B cell (primary cell): ENCODE results near the gene RPTOR. TPM values are rescaled to one million over a fixed set of nuclear protein-coding genes. Genes with fewer than 3 reads are reported as not detected.
"Not testable (repeated sequence)": the region's sequence is repeated elsewhere in the genome, so short reads cannot be mapped to it uniquely, and the experiment has no call there.

ENCODE experiments used
- ATAC-seq: fragments of 200-7000 bp; cut with Tn5 transposase; one replicate; pipeline ENCODE4 v1.10.0; 2021; ENCODE audit warnings: low read depth, mild to moderate bottlenecking, moderate number of reproducible peaks, moderate library complexity
- CTCF ChIA-PET: fragments of 350-600 bp; sonication (Branson Sonifier 250); formaldehyde crosslinking; loops from one replicate; lab custom pipeline; 2021; ENCODE audit warnings: antibody characterized with exemption, inconsistent platforms; lab: Charles Lee
- POLR2A ChIA-PET: fragments of 350-600 bp; sonication (Branson Sonifier 250); formaldehyde crosslinking; loops from one replicate; lab custom pipeline; 2021; ENCODE audit warnings: antibody characterized with exemption; lab: Charles Lee
- DNase-seq: peaks from one replicate; pipeline ENCODE4 v3.0.0; 2013
- H2AFZ ChIP-seq: 2 replicates; pipeline ENCODE4 v1.6.1; 2012; ENCODE audit warnings: mild to moderate bottlenecking, low read depth, low read length; ENCODE audit not compliant: insufficient read depth, poor library complexity, severe bottlenecking
- H3K27ac ChIP-seq, 2 donors: 1 replicate in 1 of 2; 2 replicates in 1 of 2; pipeline ENCODE4 v1.5.1; 2012 to 2013; ENCODE audit warnings: low read length in 2 of 2, mild to moderate bottlenecking in 2 of 2, moderate library complexity in 1 of 2
- H3K27me3 ChIP-seq, 4 experiments: fragments of 200-600 bp in 1 of 4; sonication (generic) in 1 of 4; replicated peaks in 1 of 4; 1 replicate in 2 of 4; 2 replicates in 2 of 4; pipeline versions ENCODE4 v1.6.1 to v1.7.0; 2013 to 2016; ENCODE audit warnings: low read length in 3 of 4, mild to moderate bottlenecking in 2 of 4, mixed read lengths in 1 of 4, moderate library complexity in 1 of 4; ENCODE audit not compliant: insufficient read depth in 4 of 4, control insufficient read depth in 3 of 4; ENCODE audit errors: control extremely low read depth in 1 of 4
- H3K36me3 ChIP-seq, 2 experiments: replicated peaks in 1 of 2; 1 replicate in 1 of 2; 2 replicates in 1 of 2; pipeline versions ENCODE4 v1.6.1 to v1.7.1; 2013; ENCODE audit warnings: low read length in 1 of 2; ENCODE audit not compliant: insufficient read depth in 2 of 2, control insufficient read depth in 1 of 2; ENCODE audit errors: control extremely low read depth in 1 of 2, extremely low read depth in 1 of 2
- H3K4me1 ChIP-seq, 2 donors: fragments of 200-600 bp in 1 of 2; sonication (generic) in 1 of 2; 1 replicate in 1 of 2; 2 replicates in 1 of 2; pipeline versions ENCODE4 v1.5.1 to v1.6.1; 2013 to 2017; ENCODE audit warnings: low read length in 2 of 2; ENCODE audit not compliant: control insufficient read depth in 2 of 2, insufficient read depth in 2 of 2
- H3K4me2 ChIP-seq: replicated peaks from 2 replicates; pipeline ENCODE3; 2012; ENCODE audit warnings: mild to moderate bottlenecking, low read depth, low read length; ENCODE audit not compliant: poor library complexity, severe bottlenecking
- H3K4me3 ChIP-seq, 5 experiments: fragments of 200-600 bp in 1 of 5; sonication (generic) in 1 of 5; 1 replicate in 3 of 5; 2 replicates in 2 of 5; pipeline versions ENCODE4 v1.5.1 to v1.7.0; 2011 to 2016; ENCODE audit warnings: low read length in 4 of 5, mild to moderate bottlenecking in 4 of 5, low read depth in 2 of 5, control low read depth in 1 of 5, moderate library complexity in 1 of 5; ENCODE audit not compliant: insufficient read depth in 1 of 5; ENCODE audit errors: control extremely low read depth in 1 of 5, extremely low read depth in 1 of 5
- H3K79me2 ChIP-seq: fragments of 200-600 bp; sonication (generic); one replicate; pipeline ENCODE4 v1.6.0; 2016; ENCODE audit warnings: low read length; ENCODE audit not compliant: control insufficient read depth, insufficient read depth
- H3K9ac ChIP-seq: fragments of 200-600 bp; sonication (generic); 2 replicates; pipeline ENCODE4 v1.6.1; 2017; ENCODE audit warnings: mild to moderate bottlenecking, low read length, moderate library complexity
- H3K9me3 ChIP-seq, 3 donors: one replicate each; pipeline versions ENCODE4 v1.6.1 to v1.7.1; 2013; ENCODE audit warnings: low read length in 2 of 3; ENCODE audit not compliant: control insufficient read depth in 2 of 3, insufficient read depth in 1 of 3; ENCODE audit errors: control extremely low read depth in 1 of 3
- H4K20me1 ChIP-seq: 2 replicates; pipeline ENCODE4 v1.6.0; 2012; ENCODE audit warnings: mild to moderate bottlenecking, low read length; ENCODE audit not compliant: insufficient read depth, control insufficient read depth, poor library complexity, severe bottlenecking
- H3K27ac Mint-ChIP-seq: one replicate; pipeline ENCODE4 v1.8.0; 2021; ENCODE audit warnings: mixed read lengths
- H3K27me3 Mint-ChIP-seq: one replicate; pipeline ENCODE4 v1.8.0; 2021; ENCODE audit warnings: mixed read lengths
- H3K4me1 Mint-ChIP-seq: one replicate; pipeline ENCODE4 v1.8.0; 2021; ENCODE audit warnings: mixed read lengths
- H3K4me3 Mint-ChIP-seq: one replicate; pipeline ENCODE4 v1.8.0; 2021; ENCODE audit warnings: mixed read lengths
- H3K9me3 Mint-ChIP-seq: one replicate; pipeline ENCODE4 v1.8.0; 2022; ENCODE audit warnings: mixed read lengths; ENCODE audit not compliant: insufficient read depth
- EZH2 ChIP-seq: IDR thresholded peaks from 2 replicates; pipeline ENCODE4 v1.6.1; 2012; ENCODE audit warnings: borderline replicate concordance, low read depth, mild to moderate bottlenecking, moderate library complexity, low read length; ENCODE audit not compliant: insufficient read depth, poor library complexity, severe bottlenecking
- WGBS: methylation state at CpG from one replicate; pipeline ENCODE4 v1.1.5; 2013; ENCODE audit warnings: missing lambda C conversion rate; ENCODE audit not compliant: insufficient coverage; 5-methylcytosine and 5-hydroxymethylcytosine counted together
- intact Hi-C: fragments of 100-400 bp; cut with micrococcal nuclease; formaldehyde crosslinking; loops from one replicate; pipeline ENCODE4 v1.10.0; 2022
- polyA plus RNA-seq: library from polyadenylated mRNA; depleted of rRNA; stranded (reverse); fragments of >200 nt; gene quantifications from 2 replicates; pipeline ENCODE4 v1.2.3, GENCODE V29; 2012
- total RNA-seq, 2 donors: library from RNA; stranded (reverse); fragments of 120-200 nt in 1 of 2; gene quantifications; 1 replicate in 1 of 2; 2 replicates in 1 of 2; pipeline versions ENCODE4 v1.2.3 to v1.2.4, GENCODE V29; 2013 to 2022
- TF ChIP-seq, protein P1 (sequence below): fragments of 200-600 bp; IDR thresholded peaks from one replicate; pipeline ENCODE4 v1.8.0; 2022; ENCODE audit warnings: antibody characterized with exemption, mild to moderate bottlenecking

The RPTOR gene
- total and polyA plus RNA-seq, 2 donors (not counting 1 experiment from before 2014, with no cell fraction given): 13.4 to 58.8 TPM

DNA sequence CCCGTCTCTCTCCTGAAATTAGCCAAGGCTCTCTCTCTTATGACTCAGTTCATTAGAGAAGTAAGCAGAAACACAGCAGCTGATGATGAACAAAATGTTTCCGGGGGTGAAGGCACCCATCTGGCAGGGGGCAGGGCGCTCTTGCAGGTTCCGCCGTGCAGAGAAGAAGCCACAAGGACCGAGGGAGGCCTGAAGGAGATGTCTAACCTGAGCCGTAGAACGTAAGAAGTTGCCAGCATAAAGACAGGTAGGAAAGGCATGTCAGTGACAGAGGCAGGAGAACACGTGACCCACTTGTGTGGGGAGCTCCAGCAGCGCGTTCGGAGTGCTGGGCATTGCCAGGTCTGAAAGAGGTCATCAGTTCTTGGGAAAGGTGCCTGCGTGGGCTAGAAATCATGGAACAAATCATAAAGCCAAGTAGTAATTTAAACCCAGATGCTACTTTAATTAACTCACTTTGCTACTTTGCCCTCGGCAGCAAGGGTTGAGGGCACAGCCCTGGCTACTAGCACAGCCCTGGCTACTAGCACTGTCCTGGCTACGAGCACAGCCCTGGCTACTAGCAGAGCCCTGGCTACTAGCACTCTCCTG is 198.6 kb downstream of the RPTOR start:
- H3K4me1 ChIP-seq: peaks cover 16 to 21% of the 10 kb centered on the region in 2 donors
- H3K4me2 ChIP-seq: no peak overlapping the region
- H3K27ac Mint-ChIP-seq: no peak overlapping the region
- WGBS: 92% methylated on average over 13 of the region's 15 CpGs
- ATAC-seq (no peak), DNase-seq (no peak)
- CTCF ChIA-PET: no interaction called here
- H3K36me3 ChIP-seq: no peaks in the 10 kb centered on the region
- no peaks in the 10 kb centered on the region for H4K20me1 ChIP-seq
- no peaks in the 10 kb centered on the region for H3K9me3 ChIP-seq
- H3K4me3 Mint-ChIP-seq: no peak overlapping the region
- POLR2A ChIA-PET: no interaction called here
- peaks cover 25% of the 10 kb centered on the region for H3K4me1 Mint-ChIP-seq
- H3K27me3 Mint-ChIP-seq: no peaks in the 10 kb centered on the region
- intact Hi-C loops: no loop called here
- no peak overlapping the region for H3K27ac ChIP-seq
- H3K79me2 ChIP-seq: peaks cover 17% of the 10 kb centered on the region
- no peaks in the 10 kb centered on the region for H3K9me3 Mint-ChIP-seq
- H3K9ac ChIP-seq: no peak overlapping the region
- TF ChIP-seq EZH2: no peak
- TF ChIP-seq, protein P1, sequence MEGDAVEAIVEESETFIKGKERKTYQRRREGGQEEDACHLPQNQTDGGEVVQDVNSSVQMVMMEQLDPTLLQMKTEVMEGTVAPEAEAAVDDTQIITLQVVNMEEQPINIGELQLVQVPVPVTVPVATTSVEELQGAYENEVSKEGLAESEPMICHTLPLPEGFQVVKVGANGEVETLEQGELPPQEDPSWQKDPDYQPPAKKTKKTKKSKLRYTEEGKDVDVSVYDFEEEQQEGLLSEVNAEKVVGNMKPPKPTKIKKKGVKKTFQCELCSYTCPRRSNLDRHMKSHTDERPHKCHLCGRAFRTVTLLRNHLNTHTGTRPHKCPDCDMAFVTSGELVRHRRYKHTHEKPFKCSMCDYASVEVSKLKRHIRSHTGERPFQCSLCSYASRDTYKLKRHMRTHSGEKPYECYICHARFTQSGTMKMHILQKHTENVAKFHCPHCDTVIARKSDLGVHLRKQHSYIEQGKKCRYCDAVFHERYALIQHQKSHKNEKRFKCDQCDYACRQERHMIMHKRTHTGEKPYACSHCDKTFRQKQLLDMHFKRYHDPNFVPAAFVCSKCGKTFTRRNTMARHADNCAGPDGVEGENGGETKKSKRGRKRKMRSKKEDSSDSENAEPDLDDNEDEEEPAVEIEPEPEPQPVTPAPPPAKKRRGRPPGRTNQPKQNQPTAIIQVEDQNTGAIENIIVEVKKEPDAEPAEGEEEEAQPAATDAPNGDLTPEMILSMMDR: no peak
- H2AFZ ChIP-seq: no peak overlapping the region
- H3K4me3 ChIP-seq: no peak overlapping the region
- H3K27me3 ChIP-seq: no peaks in the 10 kb centered on the region

DNA sequence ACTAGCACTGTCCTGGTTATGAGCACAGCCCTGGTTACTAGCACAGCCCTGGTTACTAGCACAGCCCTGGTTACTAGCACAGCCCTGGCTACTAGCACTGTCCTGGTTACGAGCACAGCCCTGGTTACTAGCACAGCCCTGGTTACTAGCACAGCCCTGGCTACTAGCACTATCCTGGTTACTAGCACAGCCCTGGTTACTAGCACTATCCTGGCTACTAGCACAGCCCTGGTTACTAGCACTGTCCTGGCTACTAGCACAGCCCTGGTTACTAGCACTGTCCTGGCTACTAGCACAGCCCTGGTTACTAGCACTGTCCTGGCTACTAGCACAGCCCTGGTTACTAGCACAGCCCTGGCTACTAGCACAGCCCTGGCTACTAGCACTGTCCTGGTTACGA is 199.3 kb downstream of the RPTOR start:
- H3K9me3 Mint-ChIP-seq, H3K4me3 ChIP-seq, H3K9me3 ChIP-seq, intact Hi-C loops, POLR2A ChIA-PET, H4K20me1 ChIP-seq, H3K4me2 ChIP-seq, CTCF ChIA-PET, ATAC-seq, DNase-seq, H3K27ac ChIP-seq, H3K27ac Mint-ChIP-seq, H3K27me3 Mint-ChIP-seq, H3K4me3 Mint-ChIP-seq, H3K9ac ChIP-seq, H3K27me3 ChIP-seq, H3K36me3 ChIP-seq, H2AFZ ChIP-seq: not testable (repeated sequence)
- no CpG with 5 or more reads among the region's 2 CpGs for WGBS
- peaks cover 9 to 14% of the 10 kb centered on the region in 2 donors for H3K4me1 ChIP-seq
- H3K79me2 ChIP-seq: peaks cover 17% of the 10 kb centered on the region
- H3K4me1 Mint-ChIP-seq: peaks cover 20% of the 10 kb centered on the region

DNA sequence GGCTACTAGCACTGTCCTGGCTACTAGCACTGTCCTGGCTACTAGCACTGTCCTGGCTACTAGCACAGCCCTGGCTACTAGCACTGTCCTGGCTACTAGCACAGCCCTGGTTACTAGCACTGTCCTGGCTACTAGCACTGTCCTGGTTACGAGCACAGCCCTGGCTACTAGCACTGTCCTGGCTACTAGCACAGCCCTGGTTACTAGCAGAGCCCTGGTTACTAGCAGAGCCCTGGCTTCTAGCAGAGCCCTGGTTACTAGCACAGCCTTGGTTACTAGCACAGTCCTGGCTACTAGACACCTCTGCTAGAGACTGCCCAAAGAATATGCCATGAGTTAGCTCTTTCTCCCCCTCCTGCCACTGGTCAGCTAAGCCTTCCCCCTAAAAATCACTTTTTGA is 200.1 kb downstream of the RPTOR start:
- H3K4me3 ChIP-seq, H3K9ac ChIP-seq, ATAC-seq, H3K4me1 ChIP-seq, intact Hi-C loops, H3K36me3 ChIP-seq, CTCF ChIA-PET, H3K9me3 ChIP-seq, H3K27me3 Mint-ChIP-seq, H3K4me3 Mint-ChIP-seq, H3K4me2 ChIP-seq, H3K27ac ChIP-seq, H3K9me3 Mint-ChIP-seq, H4K20me1 ChIP-seq, H3K27ac Mint-ChIP-seq, H2AFZ ChIP-seq, DNase-seq, H3K27me3 ChIP-seq: not testable (repeated sequence)
- H3K4me1 Mint-ChIP-seq: peaks cover 13% of the 10 kb centered on the region
- POLR2A ChIA-PET: interaction anchor here (0.5 kb wide), 1 partner anchor 27 kb away, joined by 4 read pairs; no protein-coding TSS in a partner anchor
- H3K79me2 ChIP-seq: peaks cover 17% of the 10 kb centered on the region
- WGBS: no CpG with 5 or more reads among the region's 1 CpG
